ENCODE measurements around the gene B3GNT5.

DNA sequence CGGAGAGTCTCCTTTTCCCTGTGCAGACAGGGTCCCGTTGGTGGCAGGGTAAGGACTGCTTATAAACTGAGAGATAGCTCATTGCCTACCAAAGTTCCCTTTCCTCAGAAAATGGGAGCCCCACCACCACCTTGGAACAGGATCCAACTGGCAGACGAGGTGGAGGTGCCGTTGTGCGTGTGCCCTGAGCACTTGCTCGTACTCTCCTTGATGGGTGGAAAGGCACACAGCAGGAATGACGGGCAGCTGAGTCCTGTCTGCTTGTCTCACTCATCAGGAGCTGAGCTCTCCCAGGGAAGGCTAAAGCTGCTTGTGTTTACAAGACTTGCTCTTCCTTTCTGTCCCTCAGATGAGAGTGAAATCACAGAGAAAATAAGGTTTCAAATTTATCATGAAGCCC, 60.7 kb downstream of the B3GNT5 start:
- no peak for TF ChIP-seq CTCF (IDR thresholded peaks at IDR 0.05 in 2 of 3, conservative IDR thresholded peaks at IDR 0.05 in 1 of 3; ENCODE audit: insufficient read depth in 2 of 3, low read depth in 1 of 3, low read length in 3 of 3)
- TF ChIP-seq POLR2A (conservative IDR thresholded peaks at IDR 0.05): no peak
- TF ChIP-seq BHLHE40 (IDR thresholded peaks at IDR 0.05; ENCODE audit: low read length): no peak
- TF ChIP-seq ZFP36 (IDR thresholded peaks at IDR 0.05; ENCODE audit: low read depth, low read length, partially characterized antibody): no peak
- TF ChIP-seq ZNF766 (CRISPR knock-in tag; conservative IDR thresholded peaks at IDR 0.05): no peak
- TF ChIP-seq EZH2 (IDR thresholded peaks at IDR 0.05; ENCODE audit: borderline replicate concordance, low read depth, low read length): no peak
